GM12878 (cell line): Measurements from ENCODE around the gene THAP2. TPM values are rescaled to one million over a fixed set of nuclear protein-coding genes. Genes with fewer than 3 reads are reported as not detected.

ENCODE experiments used
- ATAC-seq: fragments of 200-7000 bp; cut with Tn5 transposase; 3 replicates; pipeline ENCODE4 v1.9.1; 2020; ENCODE audit warnings: mild to moderate bottlenecking, moderate library complexity
- BruUV-seq: library from RNA; stranded (reverse); fragments of 400-500 nt; replicated peaks from 2 replicates; lab custom pipeline; 2021; lab: Mats Ljungman, UMichigan
- CTCF ChIA-PET: fragments of 300-600 bp; sonication (Branson Sonifier 250); formaldehyde crosslinking; extraction: SDS; loops from one replicate; lab custom pipeline; 2021; ENCODE audit warnings: inconsistent platforms; lab: Yijun Ruan, JAX
- POLR2A ChIA-PET: fragments of 350-600 bp; formaldehyde crosslinking; extraction: SDS; loops from one replicate; lab custom pipeline; 2021; ENCODE audit warnings: inconsistent platforms; lab: Charles Lee
- RAD21 ChIA-PET: fragments of 300-600 bp; sonication (Branson Sonifier 250); formaldehyde crosslinking; loops from one replicate; lab custom pipeline; 2023; ENCODE audit warnings: antibody characterized with exemption; ENCODE audit not compliant: unreplicated experiment; lab: Charles Lee
- SMC1A ChIA-PET: fragments of 300-600 bp; sonication (Branson Sonifier 250); formaldehyde crosslinking; loops from one replicate; lab custom pipeline; 2023; ENCODE audit not compliant: unreplicated experiment, uncharacterized antibody; lab: Charles Lee
- DNase-seq: peaks from one replicate; pipeline ENCODE4 v3.0.0-alpha.2; 2011; ENCODE audit warnings: low read depth, low spot score
- FAIRE-seq: peaks from 3 replicates; lab custom pipeline; 2011; peaks lifted over from hg19 to GRCh38; lab: Jason Lieb, UNC
- H2AFZ ChIP-seq: 2 replicates; pipeline ENCODE4 v1.6.0; 2011; ENCODE audit warnings: low read depth, low read length, control low read depth; ENCODE audit not compliant: control insufficient read depth
- H3K27ac ChIP-seq: 2 replicates; pipeline ENCODE4 v1.5.1; 2011; ENCODE audit warnings: control low read depth; ENCODE audit not compliant: control insufficient read depth, insufficient read depth
- H3K27me3 ChIP-seq, 2 experiments: replicated peaks in 1 of 2; 2 replicates each; pipeline versions ENCODE4 v1.6.0 to v1.6.1; 2011; ENCODE audit warnings: low read length in 1 of 2; ENCODE audit not compliant: control insufficient read depth in 2 of 2, insufficient read depth in 2 of 2
- H3K36me3 ChIP-seq, 2 experiments: 2 replicates each; pipeline ENCODE4 v1.5.1; 2011; ENCODE audit warnings: low read length in 1 of 2; ENCODE audit not compliant: control insufficient read depth in 2 of 2, insufficient read depth in 2 of 2
- H3K4me1 ChIP-seq: 2 replicates; pipeline ENCODE4 v1.6.1; 2011; ENCODE audit warnings: mild to moderate bottlenecking, low read length, moderate library complexity, mixed read lengths; ENCODE audit not compliant: control insufficient read depth, insufficient read depth
- H3K4me2 ChIP-seq: 2 replicates; pipeline ENCODE4 v1.6.0; 2011; ENCODE audit warnings: control low read depth; ENCODE audit not compliant: control insufficient read depth, insufficient read depth
- H3K4me3 ChIP-seq: fragments of 200-600 bp; sonication (generic); 2 replicates; pipeline ENCODE4 v1.5.1; 2016
- H3K79me2 ChIP-seq: 2 replicates; pipeline ENCODE4 v1.6.0; 2011; ENCODE audit warnings: low read length; ENCODE audit not compliant: control insufficient read depth, insufficient read depth
- H3K9ac ChIP-seq: 2 replicates; pipeline ENCODE4 v1.8.0; 2011; ENCODE audit warnings: low read length, control low read depth, mixed read lengths; ENCODE audit not compliant: control insufficient read depth, insufficient read depth
- H3K9me3 ChIP-seq: replicated peaks from 3 replicates; pipeline ENCODE4 v1.5.1; 2011; ENCODE audit warnings: mild to moderate bottlenecking, low read length; ENCODE audit not compliant: control insufficient read depth, insufficient read depth
- H4K20me1 ChIP-seq: 2 replicates; pipeline ENCODE4 v1.6.0; 2011; ENCODE audit not compliant: control insufficient read depth, insufficient read depth
- BACH1 ChIP-seq: fragments of 450-650 bp; IDR thresholded peaks from 2 replicates; pipeline ENCODE4 v1.6.1; 2017; ENCODE audit warnings: mild to moderate bottlenecking, borderline replicate concordance
- EGR1 ChIP-seq, 2 experiments: IDR thresholded peaks; 1 replicate in 1 of 2; 2 replicates in 1 of 2; pipeline ENCODE4 v1.6.1; 2011 to 2012; ENCODE audit warnings: low read depth in 2 of 2, low read length in 2 of 2, borderline replicate concordance in 1 of 2, mild to moderate bottlenecking in 1 of 2, moderate library complexity in 1 of 2
- FOS ChIP-seq: IDR thresholded peaks from 3 replicates; pipeline ENCODE4 v1.6.1; 2011; ENCODE audit warnings: borderline replicate concordance; ENCODE audit not compliant: insufficient read length; ENCODE audit errors: extremely low read depth
- GATAD2B ChIP-seq: fragments of 450-650 bp; conservative IDR thresholded peaks from 2 replicates; pipeline ENCODE4 v1.6.1; 2017; ENCODE audit warnings: low read depth, mild to moderate bottlenecking, moderate library complexity
- IKZF2 ChIP-seq, 2 experiments: fragments of 450-650 bp; IDR thresholded peaks; 2 replicates each; pipeline ENCODE4 v1.6.1; 2017; ENCODE audit warnings: mild to moderate bottlenecking in 2 of 2, moderate library complexity in 2 of 2
- MYC ChIP-seq: IDR thresholded peaks from 2 replicates; pipeline ENCODE4 v1.6.1; 2011; ENCODE audit warnings: mild to moderate bottlenecking, low read length, moderate library complexity, inconsistent platforms; ENCODE audit not compliant: insufficient read depth, insufficient replicate concordance, insufficient read length, severe bottlenecking
- NBN ChIP-seq: fragments of 450-650 bp; IDR thresholded peaks from 2 replicates; pipeline ENCODE4 v1.6.1; 2016
- NFYB ChIP-seq: IDR thresholded peaks from 2 replicates; pipeline ENCODE4 v1.6.1; 2011; ENCODE audit warnings: low read depth, mild to moderate bottlenecking, low read length, improper control_type of control experiment, moderate library complexity; ENCODE audit not compliant: insufficient read depth
- NR2C2 ChIP-seq: IDR thresholded peaks from 2 replicates; pipeline ENCODE4 v1.6.1; 2011; ENCODE audit warnings: borderline replicate concordance, low read depth; ENCODE audit not compliant: control insufficient read depth, insufficient read length
- SIX5 ChIP-seq: IDR thresholded peaks from 2 replicates; pipeline ENCODE4 v1.6.1; 2011; ENCODE audit warnings: mild to moderate bottlenecking, low read depth, low read length, moderate library complexity; ENCODE audit not compliant: severe bottlenecking
- SMAD1 ChIP-seq: fragments of 450-650 bp; IDR thresholded peaks from 2 replicates; pipeline ENCODE4 v1.6.1; 2018; ENCODE audit warnings: mild to moderate bottlenecking, low read depth; ENCODE audit not compliant: partially characterized antibody
- SP1 ChIP-seq: IDR thresholded peaks from one replicate; pipeline ENCODE4 v1.6.1; 2011; ENCODE audit warnings: low read depth, low read length
- TAF1 ChIP-seq: IDR thresholded peaks from 2 replicates; pipeline ENCODE4 v1.6.1; 2011; ENCODE audit warnings: mild to moderate bottlenecking, low read depth, low read length, borderline replicate concordance
- ZNF274 ChIP-seq: IDR thresholded peaks from one replicate; pipeline ENCODE4 v1.8.0; 2011; ENCODE audit not compliant: insufficient read length, insufficient read depth
- whole genome bisulfite sequencing: methylation state at CpG from one replicate; pipeline ENCODE4 v1.1.6; 2016; ENCODE audit warnings: low lambda C conversion rate; ENCODE audit not compliant: insufficient replicate concordance, insufficient coverage; ENCODE audit errors: missing lambda C conversion rate; 5-methylcytosine and 5-hydroxymethylcytosine counted together
- in situ Hi-C: fragments of 300-500 bp; cut with MboI; formaldehyde crosslinking; loops from 9 replicates; pipeline ENCODE4 v1.14.3; 2018; ENCODE audit warnings: mixed read lengths
- intact Hi-C: fragments of 100-400 bp; cut with micrococcal nuclease; formaldehyde crosslinking; loops from one replicate; pipeline ENCODE4 v1.14.2; 2022; ENCODE audit not compliant: unreplicated experiment
- polyA plus RNA-seq, 11 experiments: library from polyadenylated mRNA; depleted of rRNA in 4 of 11; unstranded in 6 of 11; stranded (reverse) in 5 of 11; fragments of >200 nt; fragmentation: Nextera tagmentation in 4 of 11; fragmentation: Illumina TruSeq in 1 of 11; extraction: Ambion mirVana in 4 of 11; extraction: Trizol in 1 of 11; gene quantifications; 1 replicate in 1 of 11; 2 replicates in 10 of 11; pipeline versions ENCODE4 v1.2.1 to v1.2.3, GENCODE V29; 2011 to 2016; ENCODE audit warnings: inconsistent platforms in 2 of 11, missing spikeins in 2 of 11, low read depth in 1 of 11
- total RNA-seq, 4 experiments: library from RNA; depleted of rRNA in 3 of 4; stranded (reverse); fragments of >200 nt in 3 of 4; fragmentation: Illumina TruSeq in 1 of 4; extraction: Trizol in 1 of 4; gene quantifications; 2 replicates each; pipeline versions ENCODE4 v1.2.1 to v1.2.3, GENCODE V29; 2013 to 2021
- TF ChIP-seq, protein P1 (sequence below), 3 experiments: IDR thresholded peaks in 2 of 3; conservative IDR thresholded peaks in 1 of 3; 2 replicates each; pipeline ENCODE4 v1.5.1; 2011; ENCODE audit warnings: low read depth in 3 of 3, low read length in 3 of 3, mild to moderate bottlenecking in 3 of 3, control low read depth in 2 of 3, moderate library complexity in 2 of 3, inconsistent platforms in 1 of 3, mixed read lengths in 1 of 3; ENCODE audit not compliant: control insufficient read depth in 2 of 3, insufficient read depth in 1 of 3; ENCODE audit errors: extremely low read depth in 1 of 3
- TF ChIP-seq, protein P2 (sequence below): IDR thresholded peaks from 2 replicates; pipeline ENCODE4 v1.6.1; 2012; ENCODE audit warnings: mild to moderate bottlenecking, low read depth, low read length

Gene THAP2
- total and polyA plus RNA-seq, 10 of the 15 experiments (the other 5 are each of a cell fraction or from before 2014, with no cell fraction given): 4.1 to 18.0 (median 7.3) TPM

DNA sequence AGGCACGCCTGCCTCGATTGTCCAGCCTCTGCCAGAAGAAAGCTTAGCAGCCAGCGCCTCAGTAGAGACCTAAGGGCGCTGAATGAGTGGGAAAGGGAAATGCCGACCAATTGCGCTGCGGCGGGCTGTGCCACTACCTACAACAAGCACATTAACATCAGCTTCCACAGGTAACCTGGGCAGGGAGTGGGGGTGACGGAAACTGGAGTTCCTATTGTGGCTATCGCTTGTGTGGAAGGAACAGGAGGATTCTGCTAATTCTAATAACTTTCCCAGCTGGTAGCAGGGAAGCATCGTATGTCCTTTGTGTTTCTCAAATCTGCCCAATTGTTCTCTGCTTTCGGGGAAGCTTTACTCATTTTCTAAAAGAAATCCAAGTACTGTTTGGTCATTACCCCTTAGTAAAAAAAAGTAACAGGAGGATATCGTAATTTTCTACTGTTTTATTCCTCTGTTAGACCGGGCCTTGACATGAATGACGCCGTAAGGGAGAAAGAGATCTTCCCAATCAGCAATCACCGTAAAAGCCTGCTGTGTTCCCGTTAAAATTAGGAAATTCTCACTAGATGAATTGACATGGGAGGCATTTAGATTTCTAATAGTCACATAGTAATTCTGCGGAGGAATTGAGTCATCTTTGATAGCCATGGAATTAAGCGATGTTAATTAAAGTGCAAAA is 449 bp downstream of the THAP2 start:
- CTCF ChIA-PET: interaction anchor here (0.8 to 7.5 kb wide), 12 partner anchors 11 to 84 kb away, joined by 3 to 83 read pairs (median 4); partner anchors contain the start of gene TMEM19
- no peak for TF ChIP-seq TAF1
- 0 out of 2 replicates have a peak, but pooled peaks have one; percentile 17 for TF ChIP-seq GATAD2B
- TF ChIP-seq, protein P1, sequence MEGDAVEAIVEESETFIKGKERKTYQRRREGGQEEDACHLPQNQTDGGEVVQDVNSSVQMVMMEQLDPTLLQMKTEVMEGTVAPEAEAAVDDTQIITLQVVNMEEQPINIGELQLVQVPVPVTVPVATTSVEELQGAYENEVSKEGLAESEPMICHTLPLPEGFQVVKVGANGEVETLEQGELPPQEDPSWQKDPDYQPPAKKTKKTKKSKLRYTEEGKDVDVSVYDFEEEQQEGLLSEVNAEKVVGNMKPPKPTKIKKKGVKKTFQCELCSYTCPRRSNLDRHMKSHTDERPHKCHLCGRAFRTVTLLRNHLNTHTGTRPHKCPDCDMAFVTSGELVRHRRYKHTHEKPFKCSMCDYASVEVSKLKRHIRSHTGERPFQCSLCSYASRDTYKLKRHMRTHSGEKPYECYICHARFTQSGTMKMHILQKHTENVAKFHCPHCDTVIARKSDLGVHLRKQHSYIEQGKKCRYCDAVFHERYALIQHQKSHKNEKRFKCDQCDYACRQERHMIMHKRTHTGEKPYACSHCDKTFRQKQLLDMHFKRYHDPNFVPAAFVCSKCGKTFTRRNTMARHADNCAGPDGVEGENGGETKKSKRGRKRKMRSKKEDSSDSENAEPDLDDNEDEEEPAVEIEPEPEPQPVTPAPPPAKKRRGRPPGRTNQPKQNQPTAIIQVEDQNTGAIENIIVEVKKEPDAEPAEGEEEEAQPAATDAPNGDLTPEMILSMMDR (IDR thresholded peaks at IDR 0.05 in 2 of 3, conservative IDR thresholded peaks at IDR 0.05 in 1 of 3; ENCODE audit: control insufficient read depth in 2 of 3, extremely low read depth in 1 of 3, insufficient read depth in 1 of 3, low read depth in 3 of 3, low read length in 3 of 3): no peak
- TF ChIP-seq IKZF2 (IDR thresholded peaks at IDR 0.05): 0 out of 4 replicates have a peak, but pooled peaks of 1 of the 2 experiments have one; percentile 33
- TF ChIP-seq NBN: 0 out of 2 replicates have a peak, but pooled peaks have one; percentile 13
- no peak for TF ChIP-seq FOS
- no peak for TF ChIP-seq SIX5
- 0 out of 2 replicates have a peak, but pooled peaks have one; percentile 15 for TF ChIP-seq BACH1
- peak; percentile 4 for TF ChIP-seq SP1
- TF ChIP-seq ZNF274: no peak
- TF ChIP-seq NFYB: 0 out of 2 replicates have a peak, but pooled peaks have one; percentile 16
- TF ChIP-seq NR2C2: no peak
- no peak for TF ChIP-seq MYC
- TF ChIP-seq SMAD1: no peak
- TF ChIP-seq, protein P2, sequence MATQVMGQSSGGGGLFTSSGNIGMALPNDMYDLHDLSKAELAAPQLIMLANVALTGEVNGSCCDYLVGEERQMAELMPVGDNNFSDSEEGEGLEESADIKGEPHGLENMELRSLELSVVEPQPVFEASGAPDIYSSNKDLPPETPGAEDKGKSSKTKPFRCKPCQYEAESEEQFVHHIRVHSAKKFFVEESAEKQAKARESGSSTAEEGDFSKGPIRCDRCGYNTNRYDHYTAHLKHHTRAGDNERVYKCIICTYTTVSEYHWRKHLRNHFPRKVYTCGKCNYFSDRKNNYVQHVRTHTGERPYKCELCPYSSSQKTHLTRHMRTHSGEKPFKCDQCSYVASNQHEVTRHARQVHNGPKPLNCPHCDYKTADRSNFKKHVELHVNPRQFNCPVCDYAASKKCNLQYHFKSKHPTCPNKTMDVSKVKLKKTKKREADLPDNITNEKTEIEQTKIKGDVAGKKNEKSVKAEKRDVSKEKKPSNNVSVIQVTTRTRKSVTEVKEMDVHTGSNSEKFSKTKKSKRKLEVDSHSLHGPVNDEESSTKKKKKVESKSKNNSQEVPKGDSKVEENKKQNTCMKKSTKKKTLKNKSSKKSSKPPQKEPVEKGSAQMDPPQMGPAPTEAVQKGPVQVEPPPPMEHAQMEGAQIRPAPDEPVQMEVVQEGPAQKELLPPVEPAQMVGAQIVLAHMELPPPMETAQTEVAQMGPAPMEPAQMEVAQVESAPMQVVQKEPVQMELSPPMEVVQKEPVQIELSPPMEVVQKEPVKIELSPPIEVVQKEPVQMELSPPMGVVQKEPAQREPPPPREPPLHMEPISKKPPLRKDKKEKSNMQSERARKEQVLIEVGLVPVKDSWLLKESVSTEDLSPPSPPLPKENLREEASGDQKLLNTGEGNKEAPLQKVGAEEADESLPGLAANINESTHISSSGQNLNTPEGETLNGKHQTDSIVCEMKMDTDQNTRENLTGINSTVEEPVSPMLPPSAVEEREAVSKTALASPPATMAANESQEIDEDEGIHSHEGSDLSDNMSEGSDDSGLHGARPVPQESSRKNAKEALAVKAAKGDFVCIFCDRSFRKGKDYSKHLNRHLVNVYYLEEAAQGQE: no peak
- TF ChIP-seq EGR1 (IDR thresholded peaks at IDR 0.05; ENCODE audit: borderline replicate concordance in 1 of 2, low read depth in 2 of 2, low read length in 2 of 2): peak in 1 of 2 experiments; percentile 29; a peak in 1 of 3 replicates

More for the DNA sequence above, 449 bp downstream of the THAP2 start:
- under 1% methylated on average over 20 of the region's 20 CpGs for WGBS
- TSS peak; percentile 89 for BruUV-seq
- no peak for FAIRE-seq
- intact Hi-C loops: loop anchor here (1.0 kb wide), 1 partner anchor 22 kb away; the partner anchor contains the start of gene TMEM19
- no peaks in the 10 kb centered on the region for H4K20me1 ChIP-seq
- peak; percentile 23 for ATAC-seq
- peak overlapping the region; percentile 85 for H3K27ac ChIP-seq
- H3K4me2 ChIP-seq: peak overlapping the region; percentile 71
- H3K9me3 ChIP-seq: no peaks in the 10 kb centered on the region
- DNase-seq: no peak
- in situ Hi-C loops: loop anchor here (5.0 kb wide), 1 partner anchor 178 kb away; no protein-coding TSS in a partner anchor
- 0 out of 2 replicates have a peak, but pooled peaks cover 6% of the 10 kb centered on the region for H3K4me1 ChIP-seq
- ChIA-PET POLR2A (interaction anchor here (0.9 to 7.2 kb wide), 7 partner anchors 9 to 93 kb away, joined by 3 to 93 read pairs (median 4); partner anchors contain the start of genes RAB21 and TMEM19), RAD21 (interaction anchor here (1.0 to 3.4 kb wide), 8 partner anchors 15 to 92 kb away, joined by 3 to 59 read pairs (median 6); partner anchors contain the start of gene TMEM19), SMC1A (interaction anchor here (0.8 to 5.1 kb wide), 14 partner anchors 11 to 90 kb away, joined by 3 to 48 read pairs (median 4); partner anchors contain the start of genes RAB21 and TMEM19)
- peaks cover 61% of the 10 kb centered on the region for H3K79me2 ChIP-seq
- H3K4me3 ChIP-seq: peak overlapping the region; percentile 85
- H2AFZ ChIP-seq: peak overlapping the region; percentile 97
- no peaks in the 10 kb centered on the region; a peak in 1 of 4 replicates for H3K36me3 ChIP-seq
- no peaks in the 10 kb centered on the region for H3K27me3 ChIP-seq
- peak overlapping the region; percentile 97 for H3K9ac ChIP-seq
